Measurements from ENCODE around the gene CD47.

Gene CD47

GRCh38 chr3:108046247-108046646 lies 44.6 kb downstream of the CD47 start:
- DNase-seq, result no peak

DNA sequence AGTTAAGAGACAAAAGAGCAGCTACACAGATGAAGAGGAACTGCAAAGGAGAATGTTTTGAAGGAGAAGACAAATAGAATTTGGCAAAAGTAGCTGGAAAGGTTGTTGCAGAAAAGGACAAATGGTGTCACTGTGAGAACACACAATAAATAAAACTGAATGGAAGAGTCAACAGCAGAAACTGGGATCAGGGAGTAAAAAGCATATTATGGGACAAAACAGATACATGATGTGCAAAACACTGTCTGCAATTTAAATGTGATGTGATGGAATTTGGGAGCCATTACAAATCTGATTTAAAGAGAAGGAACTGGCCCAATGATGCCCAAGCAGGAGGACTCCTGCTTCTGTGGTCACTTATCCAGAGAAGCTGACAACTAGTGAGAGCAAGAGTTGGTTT lies 46.1 kb downstream of the CD47 start:
- DNase-seq, result no peak

DNA sequence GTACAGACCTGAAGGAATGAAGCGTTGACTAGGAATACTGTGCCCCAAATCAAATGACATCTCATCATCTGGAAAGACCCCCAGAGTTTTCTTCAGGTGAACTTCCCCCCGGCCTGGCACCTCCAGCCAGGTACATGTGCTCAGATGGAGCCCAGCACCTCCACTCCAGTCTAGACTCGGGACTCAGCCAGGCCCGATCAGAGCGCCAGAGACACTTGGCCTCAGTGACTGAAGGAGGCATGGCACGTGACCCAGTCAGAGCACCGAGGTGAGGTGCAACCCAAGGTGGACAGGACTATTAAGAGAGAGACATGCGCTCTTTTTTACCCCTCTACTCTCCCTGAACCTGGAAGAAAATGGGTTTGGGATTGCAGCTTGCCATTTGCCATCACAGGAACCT lies 48.5 kb downstream of the CD47 start:
- DNase-seq, result no peak

GRCh38 chr3:108041253-108041652 lies 49.6 kb downstream of the CD47 start:
- DNase-seq, result no peak

DNA sequence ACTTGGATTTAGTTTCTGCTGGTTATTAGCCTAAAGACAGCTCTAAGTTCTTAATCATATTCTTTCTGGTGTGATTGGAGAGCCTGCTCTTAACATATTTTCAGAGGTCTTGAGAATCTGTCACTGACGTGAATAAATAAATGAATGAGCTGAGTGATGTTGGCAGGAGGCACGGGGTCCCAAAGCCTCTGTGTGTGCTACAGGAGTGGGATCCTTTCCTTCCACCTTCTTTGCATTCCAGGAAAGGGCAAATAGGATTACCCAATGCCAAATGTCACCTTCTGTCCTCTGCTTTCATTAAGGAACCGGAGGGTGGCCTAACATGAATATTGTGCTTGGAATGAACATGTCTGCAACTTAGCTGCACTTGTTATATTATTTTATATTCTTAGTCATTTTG lies 53.1 kb downstream of the CD47 start:
- DNase-seq, result no peak

- peak; percentile 34 for DNase-seq
These were observed 53.7 kb downstream of the CD47 start for GRCh38 chr3:108036984-108037741.

- DNase-seq, result no peak
These were observed 54.4 kb downstream of the CD47 start for GRCh38 chr3:108036401-108036800.

DNA sequence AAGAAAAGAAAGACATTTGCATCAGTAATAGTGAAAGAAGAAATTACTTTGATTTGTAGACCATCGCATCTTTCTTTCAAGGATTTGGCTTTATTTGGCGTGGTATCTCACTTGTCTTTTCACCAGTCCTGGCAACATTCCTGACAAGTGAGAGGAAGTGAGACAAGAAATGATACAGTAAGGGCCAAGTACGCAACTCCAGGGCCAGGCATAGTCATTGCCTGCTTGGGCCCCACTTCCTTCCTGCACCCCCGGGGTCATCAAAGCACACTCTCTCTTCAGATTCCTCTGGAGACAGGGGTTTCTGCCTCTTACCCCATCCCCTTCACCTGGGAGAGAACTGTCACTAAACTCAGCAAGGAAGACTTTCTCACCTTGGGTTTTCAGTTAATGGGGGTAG lies 55.1 kb downstream of the CD47 start:
- peak; percentile 19 for DNase-seq

DNA sequence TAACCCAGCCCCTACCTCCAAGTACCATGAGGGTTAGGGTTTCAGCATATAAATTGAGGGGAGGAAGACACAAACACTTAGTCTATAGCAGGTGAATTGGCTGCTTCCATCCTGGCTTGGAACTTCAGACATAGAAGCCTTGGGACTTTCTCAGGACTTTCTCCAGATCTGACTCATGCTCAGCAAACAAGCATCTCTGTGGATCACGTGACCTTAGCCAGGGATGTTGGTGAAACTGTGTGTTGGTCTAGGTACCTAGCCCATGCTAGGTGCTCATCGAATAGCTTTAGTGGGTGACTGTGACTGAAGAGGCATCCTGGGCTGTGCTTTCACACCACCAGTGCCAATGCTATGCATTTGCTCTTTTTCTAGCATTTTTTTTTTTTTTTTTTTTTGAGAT lies 58.9 kb downstream of the CD47 start:
- DNase-seq, result no peak

- peak; percentile 11 for DNase-seq
These were observed 59.9 kb downstream of the CD47 start for GRCh38 chr3:108030960-108031359.

DNA sequence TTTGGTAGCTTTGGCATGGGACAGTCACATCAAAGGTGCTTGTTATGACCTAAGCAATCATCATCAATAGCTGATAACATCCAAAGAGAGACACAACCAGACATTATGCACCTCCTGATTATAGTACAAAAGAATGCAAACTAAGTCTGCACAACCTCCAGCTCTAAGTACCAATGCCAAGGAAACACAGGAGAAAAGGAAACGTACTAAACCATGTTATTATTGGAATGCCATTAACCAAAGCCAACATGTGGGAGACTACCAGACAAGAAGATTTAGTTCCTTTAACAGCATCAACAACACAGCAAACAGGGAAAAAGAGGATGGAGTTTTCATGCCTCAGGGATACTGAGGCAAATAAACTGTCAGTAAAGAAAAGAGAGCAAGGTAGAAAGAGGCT lies 61.4 kb downstream of the CD47 start:
- DNase-seq, result no peak

GRCh38 chr3:108028896-108029295 lies 61.9 kb downstream of the CD47 start:
- DNase-seq, result no peak

- no peak for DNase-seq
These were observed 65.7 kb downstream of the CD47 start for GRCh38 chr3:108025177-108025576.

DNA sequence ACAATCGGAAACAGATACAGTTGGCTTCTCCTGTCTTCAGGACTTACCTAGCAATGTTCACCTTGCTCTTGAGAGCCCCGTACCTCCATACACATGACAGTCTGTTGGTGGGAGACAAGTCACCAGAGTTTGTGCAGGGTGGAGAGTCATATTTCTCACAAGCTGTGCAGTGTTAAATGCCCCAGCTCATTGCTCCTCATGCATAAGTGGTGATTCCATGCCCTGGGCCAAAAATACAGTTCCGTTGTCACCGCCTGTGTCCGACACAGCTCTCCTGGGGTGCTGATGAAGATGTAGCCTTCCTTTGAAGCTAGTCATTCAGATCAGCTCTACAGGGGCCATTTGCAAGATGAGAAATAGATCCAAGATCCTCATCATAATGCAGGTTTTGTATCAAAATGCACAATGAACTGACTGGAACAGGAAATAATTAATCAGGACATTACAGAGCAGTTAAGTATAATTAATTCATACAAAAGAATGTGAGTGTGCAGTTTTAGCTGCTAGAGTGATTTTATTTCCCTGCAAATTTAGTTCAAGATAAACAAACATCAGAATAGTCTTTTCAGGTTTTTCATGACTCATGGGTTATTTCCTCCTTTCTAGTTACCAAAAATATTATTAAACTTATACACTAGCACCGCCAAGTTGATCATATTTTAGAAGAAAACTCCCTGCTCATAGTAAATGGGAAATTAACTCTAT lies 66.5 kb downstream of the CD47 start:
- DNase-seq, result peak; percentile 9

- no peak for DNase-seq
These were observed 68.3 kb downstream of the CD47 start for GRCh38 chr3:108022256-108023150.

GRCh38 chr3:108021533-108021932 lies 69.3 kb downstream of the CD47 start:
- DNase-seq, result no peak

DNA sequence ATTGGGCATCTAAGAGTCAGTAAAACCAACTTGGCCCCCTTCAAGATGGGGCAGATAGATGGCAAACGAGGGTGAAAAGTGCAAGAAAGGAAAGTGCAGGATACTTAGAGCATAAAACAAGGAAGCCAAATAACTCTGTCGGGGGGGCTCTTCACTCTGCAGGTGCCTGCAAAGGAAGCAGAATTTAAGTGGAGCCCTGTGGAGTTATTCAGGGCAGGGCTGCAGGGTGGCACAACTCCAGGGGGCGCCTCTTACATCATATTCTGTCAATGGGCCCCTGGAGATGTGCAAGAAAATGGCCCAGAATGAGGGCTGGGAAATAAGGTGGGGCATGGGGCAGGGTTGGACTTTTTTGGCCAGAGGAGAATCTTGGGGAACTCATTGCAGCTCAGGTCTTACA lies 69.7 kb downstream of the CD47 start:
- no peak for DNase-seq

- DNase-seq, result no peak
These were observed 72.3 kb downstream of the CD47 start for GRCh38 chr3:108018552-108018951.

GRCh38 chr3:108017587-108017986 lies 73.2 kb downstream of the CD47 start:
- no peak for DNase-seq

DNA sequence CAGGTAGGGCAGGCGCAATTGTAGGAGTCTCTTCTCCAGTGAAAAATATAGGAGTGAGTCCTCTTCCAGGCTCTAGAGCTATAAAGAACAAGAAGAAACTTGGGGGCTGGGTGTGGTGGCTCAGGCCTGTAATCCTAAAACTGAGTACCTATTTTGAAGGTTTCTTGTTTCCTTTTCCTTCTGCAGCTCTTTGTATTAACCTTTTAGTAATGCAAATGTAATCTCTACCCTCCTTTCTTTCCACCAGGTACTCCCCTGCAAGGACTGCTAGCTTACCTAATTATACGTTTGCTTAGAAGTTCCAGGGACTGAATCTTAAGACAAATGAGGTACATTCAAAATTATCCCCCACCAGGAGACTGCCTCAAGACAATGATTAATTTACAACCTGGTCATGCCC lies 75.9 kb downstream of the CD47 start:
- no peak for DNase-seq

DNA sequence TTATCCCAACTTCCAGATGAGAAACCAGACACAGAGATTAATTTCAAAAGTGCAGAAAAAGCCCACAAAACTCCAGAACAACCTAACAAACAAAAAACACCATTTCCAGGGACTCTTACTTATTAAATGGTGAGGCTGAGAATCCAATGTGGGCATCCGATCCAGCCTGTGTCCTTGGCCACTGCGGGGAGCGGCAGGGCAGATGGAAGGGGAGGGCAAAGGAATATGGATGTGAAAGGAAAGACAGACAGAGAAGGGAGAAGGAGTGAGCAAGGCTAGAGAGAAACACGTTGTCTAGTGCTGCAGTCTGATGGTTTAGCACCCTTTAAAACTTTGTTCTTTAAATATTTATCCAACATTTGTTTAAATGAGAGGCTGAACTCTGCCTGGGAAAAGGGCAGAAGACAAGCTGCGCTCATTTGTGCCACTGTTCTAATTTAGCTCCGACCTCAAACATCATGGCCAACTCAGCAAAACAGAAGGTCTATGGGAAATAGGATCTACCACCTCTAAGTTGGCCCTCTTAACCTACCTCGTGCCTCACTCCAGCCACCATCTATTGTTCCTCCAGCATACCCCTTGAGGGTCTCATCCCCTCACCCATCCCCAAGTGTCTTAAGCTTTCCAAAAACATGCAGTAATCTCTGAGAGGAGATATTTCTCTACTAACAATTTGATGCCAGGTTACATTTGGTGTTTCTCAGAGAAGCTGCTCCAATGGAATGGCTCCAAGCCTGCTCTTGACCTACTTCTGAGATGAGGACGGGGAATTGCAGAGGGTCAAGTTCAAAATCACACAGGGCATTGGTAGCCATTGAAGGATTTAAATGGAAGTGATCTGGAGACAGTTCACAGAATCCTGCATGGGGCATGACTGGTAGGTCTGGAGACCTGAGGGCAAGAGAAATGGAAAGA lies 77.4 kb downstream of the CD47 start:
- DNase-seq, result no peak

- DNase-seq, result no peak
These were observed 78.5 kb downstream of the CD47 start for GRCh38 chr3:108012304-108012703.

- DNase-seq, result no peak
These were observed 79.2 kb downstream of the CD47 start for GRCh38 chr3:108011616-108012015.
